ENCODE data around the gene RASL10A. TPM values are rescaled to one million over a fixed set of nuclear protein-coding genes. Genes with fewer than 3 reads are reported as not detected.

RASL10A gene
- under 0.01 TPM in 1 of 2 replicates, not detected in the other for total RNA-seq (ENCODE audit: low replicate concordance)

GRCh38 chr22:29315286-29316140 lies at the start of gene RASL10A:
TSS of gene RASL10A (minus strand) at chr22:29315697. CDS start at chr22:29315246, 451 bp downstream.

GRCh38 chr22:29306175-29306834 lies 9.2 kb downstream of the RASL10A start, which contains the start of gene GAS2L1:
TSS of gene GAS2L1 (plus strand) at chr22:29306650. CDS start at chr22:29308106, 1,456 bp downstream.

GRCh38 chr22:29267858-29268510 lies 47.5 kb downstream of the RASL10A start, which contains the start of the genes EWSR1 and RHBDD3:
TSS of gene EWSR1 (plus strand) at chr22:29268268. CDS start at chr22:29268337, 69 bp downstream.
TSS of gene RHBDD3 (minus strand) at chr22:29267981. CDS start at chr22:29265626, 2,355 bp downstream.

Other genes with a start within 250 kb of the RASL10A start
- gene KREMEN1, start 242.7 kb downstream of the RASL10A start, total RNA-seq (ENCODE audit: low replicate concordance) = 0.98 and 8.8 TPM in 2 replicates
- gene EMID1, start 109.8 kb downstream of the RASL10A start, total RNA-seq (ENCODE audit: low replicate concordance) = 0.08 and 0.23 TPM in 2 replicates
- gene RHBDD3, start 47.7 kb downstream of the RASL10A start, total RNA-seq (ENCODE audit: low replicate concordance) = 6.8 and 16.2 TPM in 2 replicates
- 110 and 151 TPM in 2 replicates for gene EWSR1, start 47.4 kb downstream of the RASL10A start, total RNA-seq (ENCODE audit: low replicate concordance)
- 5.9 TPM in 2 replicates for gene GAS2L1, start 9.0 kb downstream of the RASL10A start, total RNA-seq (ENCODE audit: low replicate concordance)
- 49.4 and 68.6 TPM in 2 replicates for gene AP1B1, start 72.9 kb upstream of the RASL10A start, total RNA-seq (ENCODE audit: low replicate concordance)
- not detected in 2 replicates for gene RFPL1, start 122.9 kb upstream of the RASL10A start, total RNA-seq (ENCODE audit: low replicate concordance)
- 0.08 and 0.23 TPM in 2 replicates for gene NEFH, start 164.5 kb upstream of the RASL10A start, total RNA-seq (ENCODE audit: low replicate concordance)
- 43.5 and 44.3 TPM in 2 replicates for gene THOC5, start 238.1 kb upstream of the RASL10A start, total RNA-seq (ENCODE audit: low replicate concordance)

All from smooth muscle cell of the coronary artery (primary cell).